GM10847 (cell line): ENCODE data around the gene SMARCA5.

Experiments
- POLR2A ChIP-seq: IDR thresholded peaks from 2 replicates; pipeline ENCODE4 v1.6.1; 2011; ENCODE audit not compliant: insufficient read length; ENCODE audit errors: extremely low read depth

SMARCA5 gene

DNA sequence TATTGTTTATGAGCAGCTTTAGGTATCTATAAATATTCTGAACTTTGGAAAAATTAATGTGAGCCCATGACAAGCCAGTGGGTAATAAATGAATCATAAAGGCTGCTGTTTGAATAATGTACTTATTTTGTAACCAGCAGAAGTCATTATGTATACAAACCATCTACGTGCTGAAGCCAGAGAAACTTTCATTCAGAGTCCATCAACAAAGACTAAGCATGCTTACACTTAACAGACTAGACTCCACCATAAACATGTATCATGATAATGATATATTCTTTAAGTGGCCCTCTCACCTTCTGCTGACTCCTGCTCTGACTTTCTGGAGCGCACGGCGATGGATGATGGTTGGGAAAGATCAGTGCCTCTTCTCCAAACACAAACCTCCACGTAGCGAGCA lies 72.0 kb downstream of the SMARCA5 start:
- TF ChIP-seq POLR2A: no peak

DNA sequence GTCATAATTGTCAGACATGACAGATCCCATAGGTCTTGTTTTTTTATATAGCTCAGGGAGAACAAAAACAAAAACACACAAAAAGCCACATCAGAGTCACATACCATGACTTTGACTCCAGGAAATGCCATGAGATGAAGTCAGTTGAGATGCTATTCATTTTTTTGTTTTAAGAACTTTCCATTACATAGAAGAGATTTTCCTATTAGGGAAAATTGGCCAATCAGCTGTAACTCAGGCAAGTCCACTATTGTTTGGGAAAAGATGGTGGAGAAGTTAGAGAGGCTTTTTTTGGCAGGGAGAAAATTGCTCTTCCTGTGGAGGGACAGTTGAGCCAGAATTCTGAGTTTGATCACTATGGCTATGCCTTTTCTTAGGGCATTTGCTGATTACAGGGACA lies 72.6 kb downstream of the SMARCA5 start:
- TF ChIP-seq POLR2A: no peak

DNA sequence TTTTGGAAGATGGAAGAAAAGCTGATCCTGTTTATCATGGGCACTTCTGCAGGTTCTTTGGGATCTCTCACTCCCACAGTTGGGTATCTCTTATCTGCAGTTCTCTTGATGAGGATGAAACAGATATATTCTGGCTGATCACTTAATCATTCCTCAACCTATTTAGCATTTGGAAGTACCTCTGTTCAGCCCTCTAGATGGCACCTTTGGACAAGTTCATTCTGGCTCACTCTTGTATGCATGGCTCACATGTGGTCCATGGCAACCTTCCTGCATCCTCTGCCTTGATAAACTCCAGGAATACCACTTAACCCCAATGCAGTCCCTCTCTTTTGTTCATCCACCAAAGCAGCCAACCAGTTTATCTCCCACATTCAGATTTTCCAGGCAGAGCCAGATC lies 74.2 kb downstream of the SMARCA5 start:
- no peak for TF ChIP-seq POLR2A

DNA sequence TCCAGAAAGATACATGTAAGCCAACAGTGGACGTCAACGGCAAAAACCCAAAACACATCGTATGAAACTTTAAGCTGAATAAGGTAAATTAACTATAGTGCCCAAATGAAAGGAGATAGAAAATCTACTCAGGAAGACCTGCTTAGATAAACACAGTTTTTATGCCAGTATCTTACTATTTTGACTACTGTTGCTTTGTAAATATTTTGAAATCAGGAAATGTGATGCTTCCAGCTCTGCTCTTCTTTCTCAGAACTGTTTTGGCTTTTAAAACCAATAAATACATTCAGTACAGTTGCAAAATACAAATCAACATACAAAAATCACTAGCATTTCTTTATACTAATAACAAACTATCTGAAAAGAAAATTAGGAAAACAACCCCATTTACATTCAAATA lies 83.8 kb downstream of the SMARCA5 start:
- no peak for TF ChIP-seq POLR2A

DNA sequence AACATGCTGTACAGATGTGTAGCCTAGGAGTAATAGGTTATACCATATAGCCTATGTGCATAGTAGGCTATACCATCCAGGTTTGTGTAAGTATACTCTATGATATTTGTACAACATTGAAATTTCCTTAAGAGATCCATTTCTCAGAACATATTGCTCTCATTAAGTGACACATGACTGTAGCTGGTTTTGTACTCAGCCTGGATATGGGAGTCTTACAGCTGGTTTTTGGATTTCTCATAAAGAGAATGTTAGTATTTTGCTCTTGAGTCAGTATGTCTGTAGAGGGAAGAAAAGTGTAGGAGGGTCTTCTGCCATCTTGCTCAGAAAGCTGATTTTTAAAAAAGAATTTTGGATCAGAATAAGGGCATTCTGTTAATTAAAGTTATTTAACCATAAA lies 85.3 kb downstream of the SMARCA5 start:
- TF ChIP-seq POLR2A: no peak

DNA sequence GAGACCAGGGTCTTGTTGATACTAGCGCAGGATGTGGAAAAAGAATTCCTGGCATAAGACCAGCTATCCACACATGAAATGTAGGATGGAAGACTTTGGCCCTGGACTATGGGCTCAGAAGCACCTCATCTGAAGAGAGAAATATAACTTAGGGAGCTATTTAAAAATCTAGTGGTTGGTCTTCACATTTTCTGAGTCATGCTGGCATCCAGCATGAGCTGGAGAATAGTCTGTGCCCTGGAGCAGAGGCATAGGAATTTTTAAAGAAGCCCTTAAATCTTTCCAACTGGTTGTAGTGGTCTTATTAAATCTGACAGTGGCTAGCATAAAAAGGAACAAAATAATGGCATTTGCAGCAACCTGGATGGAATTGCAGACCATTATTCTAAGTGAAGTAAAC lies 86.3 kb downstream of the SMARCA5 start:
- TF ChIP-seq POLR2A: no peak

DNA sequence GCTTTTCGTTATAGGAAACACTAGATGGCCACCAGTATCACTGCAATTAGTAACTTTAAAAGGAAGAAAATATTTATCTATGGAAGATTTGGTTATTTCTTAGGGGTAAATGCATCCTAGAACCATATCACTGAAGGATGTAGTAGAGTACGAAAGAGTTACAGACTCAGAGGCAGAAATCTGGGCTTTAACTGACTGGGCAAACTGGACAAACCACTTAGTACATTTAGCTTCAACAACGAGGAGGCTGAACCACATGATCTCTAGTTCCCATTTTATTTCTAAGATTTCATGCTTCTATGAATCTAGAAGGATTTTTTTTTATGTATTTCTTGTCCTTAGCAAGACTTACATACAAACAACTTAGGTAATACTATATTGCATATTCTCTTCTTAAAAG lies 93.0 kb downstream of the SMARCA5 start:
- no peak for TF ChIP-seq POLR2A
